Colonic mucosa (tissue), 4 donors: ENCODE measurements around the gene IGLL5. TPM values are rescaled to one million over a fixed set of nuclear protein-coding genes. Genes with fewer than 3 reads are reported as not detected.

Experiments
- DNase-seq: peaks from one replicate; pipeline ENCODE4 v3.0.0-alpha.2; 2020
- H3K27ac ChIP-seq: fragments of 200-600 bp; one replicate; pipeline ENCODE4 v1.8.0; 2021
- H3K27me3 ChIP-seq: fragments of 200-600 bp; one replicate; pipeline ENCODE4 v1.8.0; 2021
- H3K36me3 ChIP-seq: fragments of 200-600 bp; one replicate; pipeline ENCODE4 v1.8.0; 2021
- H3K4me1 ChIP-seq: fragments of 200-600 bp; one replicate; pipeline ENCODE4 v1.8.0; 2021; ENCODE audit warnings: mild to moderate bottlenecking
- H3K4me3 ChIP-seq: fragments of 200-600 bp; one replicate; pipeline ENCODE4 v1.8.0; 2021
- H3K9ac ChIP-seq, 2 donors: one replicate each; pipeline ENCODE4 v1.7.0; 2013; ENCODE audit warnings: control low read depth in 2 of 2, low read depth in 2 of 2, low read length in 2 of 2
- H3K9me3 ChIP-seq: fragments of 200-600 bp; one replicate; pipeline ENCODE4 v1.8.0; 2021
- intact Hi-C: fragments of 100-400 bp; cut with DNase I; formaldehyde crosslinking; loops from one replicate; pipeline ENCODE4 v1.14.1; 2022
- total RNA-seq, 2 donors: library from RNA; stranded (reverse); fragmentation: NEBNext Ultra II Directional in 1 of 2; extraction: Animal tissue kit (Norgen Biotek cat#: 25700) in 1 of 2; gene quantifications; one replicate each; pipeline ENCODE4 v1.2.1, GENCODE V29; 2021
- TF ChIP-seq, protein P1 (sequence below): fragments of 200-600 bp; IDR thresholded peaks from one replicate; pipeline ENCODE4 v1.8.0; 2022; ENCODE audit warnings: antibody characterized with exemption, mild to moderate bottlenecking
- donor health status: healthy.
- donor health status: DM: no; HTN: no; CAD: no.
- donor health status: DM: no; HTN: no; CAD: no.

IGLL5 gene
- total RNA-seq, 2 donors from 2014 or later, result 18.8 to 29.2 TPM

DNA sequence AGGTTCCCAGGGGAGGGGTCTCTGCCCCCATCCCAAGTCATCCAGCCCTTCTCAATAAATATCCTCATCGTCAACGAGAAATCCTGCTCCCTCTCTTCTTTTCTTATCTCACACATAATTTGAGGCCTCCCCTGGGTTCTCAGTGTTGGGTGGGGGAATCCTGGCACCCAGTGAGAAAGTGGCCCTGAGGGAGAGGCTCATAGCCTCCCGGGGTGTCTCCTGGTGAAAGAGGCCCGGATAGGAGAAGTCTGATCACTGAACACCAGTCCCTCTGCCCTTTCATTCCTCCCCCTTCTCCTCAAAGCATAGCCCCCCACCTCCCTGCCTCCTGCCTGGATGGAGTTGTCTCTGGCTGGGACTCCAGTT lies 35.3 kb downstream of the IGLL5 start:
- H3K27ac ChIP-seq, result no peak overlapping the region
- no peaks in the 10 kb centered on the region for H3K27me3 ChIP-seq
- H3K4me1 ChIP-seq, result no peaks in the 10 kb centered on the region
- TF ChIP-seq, protein P1, sequence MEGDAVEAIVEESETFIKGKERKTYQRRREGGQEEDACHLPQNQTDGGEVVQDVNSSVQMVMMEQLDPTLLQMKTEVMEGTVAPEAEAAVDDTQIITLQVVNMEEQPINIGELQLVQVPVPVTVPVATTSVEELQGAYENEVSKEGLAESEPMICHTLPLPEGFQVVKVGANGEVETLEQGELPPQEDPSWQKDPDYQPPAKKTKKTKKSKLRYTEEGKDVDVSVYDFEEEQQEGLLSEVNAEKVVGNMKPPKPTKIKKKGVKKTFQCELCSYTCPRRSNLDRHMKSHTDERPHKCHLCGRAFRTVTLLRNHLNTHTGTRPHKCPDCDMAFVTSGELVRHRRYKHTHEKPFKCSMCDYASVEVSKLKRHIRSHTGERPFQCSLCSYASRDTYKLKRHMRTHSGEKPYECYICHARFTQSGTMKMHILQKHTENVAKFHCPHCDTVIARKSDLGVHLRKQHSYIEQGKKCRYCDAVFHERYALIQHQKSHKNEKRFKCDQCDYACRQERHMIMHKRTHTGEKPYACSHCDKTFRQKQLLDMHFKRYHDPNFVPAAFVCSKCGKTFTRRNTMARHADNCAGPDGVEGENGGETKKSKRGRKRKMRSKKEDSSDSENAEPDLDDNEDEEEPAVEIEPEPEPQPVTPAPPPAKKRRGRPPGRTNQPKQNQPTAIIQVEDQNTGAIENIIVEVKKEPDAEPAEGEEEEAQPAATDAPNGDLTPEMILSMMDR, result no peak
- H3K9me3 ChIP-seq, result no peaks in the 10 kb centered on the region
- no peak for DNase-seq
- H3K36me3 ChIP-seq, result no peaks in the 10 kb centered on the region
- intact Hi-C loops, result no loop called here
- no peak overlapping the region for H3K4me3 ChIP-seq
- H3K9ac ChIP-seq, result no peak overlapping the region

DNA sequence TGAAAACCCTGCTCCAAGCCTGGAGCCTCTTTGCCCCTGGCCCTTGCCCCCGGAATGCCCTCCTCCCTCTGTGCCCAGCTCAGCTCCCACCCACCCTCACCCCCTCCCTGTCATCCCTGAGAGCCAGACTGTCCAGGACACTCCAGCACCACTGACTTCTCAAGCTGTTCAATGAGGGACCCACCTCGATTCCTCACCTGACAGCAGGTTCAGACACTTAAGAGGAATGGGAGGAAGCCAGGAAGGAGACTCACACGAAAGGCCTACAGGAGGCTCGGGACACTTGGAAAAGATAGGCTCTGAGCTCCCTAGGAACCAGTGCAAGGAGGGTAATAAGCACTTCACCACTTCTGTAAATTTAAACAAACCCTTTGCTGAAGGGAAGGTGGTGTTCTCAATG lies 35.8 kb downstream of the IGLL5 start:
- intact Hi-C loops, result no loop called here
- H3K27me3 ChIP-seq, result no peaks in the 10 kb centered on the region
- DNase-seq, result no peak

DNA sequence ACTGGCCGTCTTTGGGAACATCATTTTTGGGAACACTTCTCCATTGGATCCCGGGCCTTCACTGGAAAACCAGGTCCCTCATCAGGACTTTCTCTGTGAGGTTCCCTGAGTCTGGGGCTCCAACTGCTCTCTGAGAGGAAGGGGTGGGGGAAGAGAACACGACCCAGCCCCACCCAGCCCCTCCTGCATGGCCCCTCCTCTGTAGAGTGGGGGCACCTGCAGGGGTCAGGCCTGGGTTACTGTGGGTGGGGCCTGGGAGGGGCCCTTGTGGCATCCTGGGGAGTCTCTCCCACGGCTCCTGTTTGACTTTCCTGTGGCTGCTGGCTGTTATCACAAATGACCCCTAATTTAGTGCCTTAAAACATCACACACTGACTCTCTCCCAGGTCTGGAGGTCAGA lies 36.3 kb downstream of the IGLL5 start:
- H3K4me3 ChIP-seq, result no peak overlapping the region
- H3K9me3 ChIP-seq, result no peaks in the 10 kb centered on the region
- H3K27me3 ChIP-seq, result no peaks in the 10 kb centered on the region
- H3K36me3 ChIP-seq, result no peaks in the 10 kb centered on the region
- intact Hi-C loops, result no loop called here
- H3K4me1 ChIP-seq, result no peaks in the 10 kb centered on the region
- no peak for DNase-seq
- no peak overlapping the region for H3K9ac ChIP-seq
- no peak overlapping the region for H3K27ac ChIP-seq
- TF ChIP-seq, protein P1, result no peak

More for the DNA sequence above, 35.8 kb downstream of the IGLL5 start:
- Histone ChIP-seq H3K27ac (no peak overlapping the region), H3K9ac (no peak overlapping the region), H3K36me3 (no peaks in the 10 kb centered on the region), H3K4me1 (no peaks in the 10 kb centered on the region), H3K4me3 (no peak overlapping the region), H3K9me3 (no peaks in the 10 kb centered on the region)
- TF ChIP-seq, protein P1, result no peak

DNA sequence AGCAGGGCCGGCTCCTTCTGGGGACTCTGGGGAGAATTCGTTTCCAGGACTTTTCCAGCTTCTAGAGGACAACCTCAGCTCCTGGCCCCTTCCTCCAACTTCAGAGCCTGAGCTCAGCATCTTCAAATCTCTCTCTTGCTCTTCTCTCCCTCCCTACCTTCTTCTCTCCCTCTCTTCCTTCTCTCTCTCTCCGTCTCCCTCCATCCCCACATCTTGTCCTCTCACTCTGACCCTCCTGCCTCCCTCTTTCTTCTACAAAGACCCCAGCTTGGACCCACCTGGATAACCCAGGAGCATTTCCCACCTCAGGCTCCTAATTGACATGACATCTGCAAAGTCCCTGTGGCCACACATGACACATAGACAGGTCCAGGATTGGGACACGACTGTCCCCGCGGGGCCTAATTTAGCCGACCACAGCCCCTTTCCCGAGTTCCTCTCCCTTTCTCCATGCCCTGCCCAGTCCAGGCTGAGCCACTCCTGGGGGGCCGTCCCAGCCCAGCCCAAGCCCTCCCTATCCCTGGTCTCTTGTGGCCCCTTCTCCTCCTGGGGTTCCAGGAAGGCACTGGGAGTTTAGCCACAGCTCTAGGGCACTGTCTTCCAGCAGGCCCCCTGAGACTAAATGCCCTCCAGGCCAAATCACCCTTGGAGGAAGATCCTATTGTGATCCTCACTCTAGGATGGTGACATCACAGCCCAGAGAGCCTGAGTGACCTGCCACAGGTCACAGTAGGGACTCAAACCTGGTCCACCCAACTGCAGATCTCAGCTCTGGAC lies 36.9 kb downstream of the IGLL5 start:
- H3K4me1 ChIP-seq, result no peaks in the 10 kb centered on the region
- no peak overlapping the region for H3K4me3 ChIP-seq
- intact Hi-C loops, result no loop called here
- TF ChIP-seq, protein P1, result no peak
- H3K27ac ChIP-seq, result no peak overlapping the region
- no peak for DNase-seq
- H3K27me3 ChIP-seq, result no peaks in the 10 kb centered on the region
- no peaks in the 10 kb centered on the region for H3K9me3 ChIP-seq
- no peaks in the 10 kb centered on the region for H3K36me3 ChIP-seq
- H3K9ac ChIP-seq, result no peak overlapping the region

DNA sequence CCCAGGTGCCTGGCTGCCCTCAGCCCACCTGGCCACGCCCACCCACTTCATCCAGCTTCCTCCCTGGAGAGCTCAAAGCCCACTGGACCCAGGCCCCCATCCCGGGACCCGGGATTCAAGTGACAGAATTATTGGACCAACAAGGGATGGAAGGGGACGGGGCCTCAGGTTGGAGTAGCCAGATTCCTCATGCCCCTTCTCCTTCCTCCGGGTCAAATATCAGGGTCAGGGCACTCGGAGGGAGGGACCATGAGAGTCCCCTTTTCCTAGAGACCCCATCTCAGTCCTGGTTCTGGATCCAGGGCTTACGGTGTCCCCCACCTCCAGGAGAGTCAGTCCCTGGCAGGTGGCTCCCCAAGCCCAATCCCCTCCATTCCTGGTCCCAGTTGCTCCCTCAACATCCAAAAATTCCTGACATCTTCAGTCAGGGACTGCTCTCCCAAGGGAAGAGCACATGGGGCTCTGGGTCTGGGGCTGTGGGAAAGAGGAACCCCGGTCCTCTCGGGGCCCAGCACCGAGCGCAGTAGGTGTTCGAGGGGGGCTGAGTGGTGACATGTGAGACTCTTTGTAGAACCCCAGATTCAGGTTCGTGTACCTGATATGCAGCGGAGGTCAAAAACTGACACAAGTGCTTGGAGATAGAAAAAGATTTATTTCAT lies 37.7 kb downstream of the IGLL5 start:
- TF ChIP-seq, protein P1, result no peak
- no peak overlapping the region for H3K4me3 ChIP-seq
- intact Hi-C loops, result no loop called here
- H3K36me3 ChIP-seq, result no peaks in the 10 kb centered on the region
- no peaks in the 10 kb centered on the region for H3K27me3 ChIP-seq
- no peak for DNase-seq
- no peaks in the 10 kb centered on the region for H3K4me1 ChIP-seq
- no peak overlapping the region for H3K27ac ChIP-seq
- H3K9me3 ChIP-seq, result no peaks in the 10 kb centered on the region
- no peak overlapping the region for H3K9ac ChIP-seq
